Neural progenitor cell (in vitro differentiated cells): Measurements from ENCODE around the gene OR10G3.

ENCODE experiments used
- CTCF ChIP-seq: fragments of 200-600 bp; sonication (generic); IDR thresholded peaks from 2 replicates; pipeline ENCODE4 v1.5.1; 2017; ENCODE audit warnings: antibody characterized with exemption, mild to moderate bottlenecking
- EZH2phosphoT487 ChIP-seq: fragments of 200-600 bp; sonication (generic); IDR thresholded peaks from 2 replicates; pipeline ENCODE4 v1.6.1; 2017; ENCODE audit warnings: antibody characterized with exemption

- TF ChIP-seq CTCF (no peak), EZH2phosphoT487 (no peak)
These were observed 45.3 kb downstream of the OR10G3 start for GRCh38 chr14:21534576-21534975.
